RWPE1 (cell line): ENCODE data around the gene SPATS2.

Experiments
- CTCF ChIA-PET: fragments of 350-600 bp; sonication (Branson Sonifier 250); formaldehyde crosslinking; extraction: SDS; loops from one replicate; lab custom pipeline; 2021; lab: Yijun Ruan, JAX
- POLR2A ChIA-PET: fragments of 400-600 bp; formaldehyde crosslinking; extraction: SDS; loops from one replicate; lab custom pipeline; 2020; ENCODE audit warnings: antibody characterized with exemption; ENCODE audit not compliant: low non-redundant PET; lab: Yijun Ruan, JAX
- DNase-seq: peaks from one replicate; pipeline ENCODE4 v3.0.0; 2012; ENCODE audit warnings: low spot score
- H3K27ac ChIP-seq: fragments of 450-650 bp; 2 replicates; pipeline ENCODE4 v1.5.1; 2017
- TF ChIP-seq, protein P1 (sequence below): fragments of 450-650 bp; conservative IDR thresholded peaks from 2 replicates; pipeline ENCODE4 v1.5.1; 2017; ENCODE audit warnings: low read depth, mild to moderate bottlenecking

Gene SPATS2

DNA sequence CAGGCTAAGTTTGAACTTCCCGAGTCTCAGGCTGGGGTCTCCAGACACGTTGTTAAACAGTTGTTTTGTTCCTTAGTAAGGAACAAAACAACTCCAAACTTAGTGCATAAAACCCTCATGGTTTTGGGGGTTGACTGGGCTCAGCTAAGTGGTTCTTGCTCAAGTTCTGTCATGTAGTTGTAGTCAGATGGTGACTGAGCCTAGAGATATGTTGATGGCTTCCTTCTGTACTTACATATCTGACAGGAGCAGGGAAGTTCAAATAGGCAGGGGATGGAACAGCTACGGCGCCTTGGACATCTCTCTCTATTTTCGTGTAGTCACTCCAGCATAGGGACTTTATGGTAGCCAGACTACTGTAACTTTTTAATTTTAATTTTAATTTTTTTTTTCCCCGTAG is 45.7 kb downstream of the SPATS2 start:
- H3K27ac ChIP-seq, result no peak overlapping the region
- peak; percentile 18 for DNase-seq
- POLR2A ChIA-PET, result no interaction called here
- CTCF ChIA-PET, result interaction anchor here (0.6 kb wide), 1 partner anchor 104 kb away, joined by 3 read pairs; no protein-coding TSS in a partner anchor
- TF ChIP-seq, protein P1, sequence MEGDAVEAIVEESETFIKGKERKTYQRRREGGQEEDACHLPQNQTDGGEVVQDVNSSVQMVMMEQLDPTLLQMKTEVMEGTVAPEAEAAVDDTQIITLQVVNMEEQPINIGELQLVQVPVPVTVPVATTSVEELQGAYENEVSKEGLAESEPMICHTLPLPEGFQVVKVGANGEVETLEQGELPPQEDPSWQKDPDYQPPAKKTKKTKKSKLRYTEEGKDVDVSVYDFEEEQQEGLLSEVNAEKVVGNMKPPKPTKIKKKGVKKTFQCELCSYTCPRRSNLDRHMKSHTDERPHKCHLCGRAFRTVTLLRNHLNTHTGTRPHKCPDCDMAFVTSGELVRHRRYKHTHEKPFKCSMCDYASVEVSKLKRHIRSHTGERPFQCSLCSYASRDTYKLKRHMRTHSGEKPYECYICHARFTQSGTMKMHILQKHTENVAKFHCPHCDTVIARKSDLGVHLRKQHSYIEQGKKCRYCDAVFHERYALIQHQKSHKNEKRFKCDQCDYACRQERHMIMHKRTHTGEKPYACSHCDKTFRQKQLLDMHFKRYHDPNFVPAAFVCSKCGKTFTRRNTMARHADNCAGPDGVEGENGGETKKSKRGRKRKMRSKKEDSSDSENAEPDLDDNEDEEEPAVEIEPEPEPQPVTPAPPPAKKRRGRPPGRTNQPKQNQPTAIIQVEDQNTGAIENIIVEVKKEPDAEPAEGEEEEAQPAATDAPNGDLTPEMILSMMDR, result no peak

- ChIA-PET CTCF (no interaction called here), POLR2A (no interaction called here)
- DNase-seq, result no peak
- TF ChIP-seq, protein P1, result no peak
- H3K27ac ChIP-seq, result no peak overlapping the region
These were observed 46.5 kb downstream of the SPATS2 start for GRCh38 chr12:49413796-49414195.

- H3K27ac ChIP-seq, result peak overlapping the region; percentile 59
- POLR2A ChIA-PET, result no interaction called here
- DNase-seq, result no peak
- CTCF ChIA-PET, result no interaction called here
- TF ChIP-seq, protein P1, result no peak
These were observed 47.1 kb downstream of the SPATS2 start for GRCh38 chr12:49414364-49414763.

DNA sequence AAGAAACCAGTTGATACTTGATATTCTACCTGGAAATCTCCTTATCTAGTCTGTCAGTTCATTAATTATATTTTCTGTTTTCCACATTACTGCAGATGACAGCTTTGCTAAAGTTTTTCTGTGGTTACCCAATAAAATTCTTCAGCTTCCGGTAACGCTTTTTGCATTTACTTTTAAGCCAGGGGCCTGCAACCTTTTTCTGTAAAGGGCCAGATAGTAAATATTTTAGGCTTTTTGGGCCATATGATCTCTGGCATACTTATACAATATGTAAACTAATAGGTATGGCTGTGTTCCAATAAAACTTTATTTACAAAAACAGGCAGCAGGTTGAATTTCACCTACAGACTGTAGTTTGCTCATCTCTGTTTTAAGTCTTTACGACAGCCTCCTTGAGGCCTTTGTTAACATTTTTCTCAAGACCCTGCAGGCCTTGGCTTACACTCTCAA is 48.3 kb downstream of the SPATS2 start:
- ChIA-PET CTCF (interaction anchor here (0.6 kb wide), 1 partner anchor 69 kb away, joined by 4 read pairs; no protein-coding TSS in a partner anchor), POLR2A (no interaction called here)
- no peak for DNase-seq
- TF ChIP-seq, protein P1, result no peak
- H3K27ac ChIP-seq, result no peak overlapping the region

DNA sequence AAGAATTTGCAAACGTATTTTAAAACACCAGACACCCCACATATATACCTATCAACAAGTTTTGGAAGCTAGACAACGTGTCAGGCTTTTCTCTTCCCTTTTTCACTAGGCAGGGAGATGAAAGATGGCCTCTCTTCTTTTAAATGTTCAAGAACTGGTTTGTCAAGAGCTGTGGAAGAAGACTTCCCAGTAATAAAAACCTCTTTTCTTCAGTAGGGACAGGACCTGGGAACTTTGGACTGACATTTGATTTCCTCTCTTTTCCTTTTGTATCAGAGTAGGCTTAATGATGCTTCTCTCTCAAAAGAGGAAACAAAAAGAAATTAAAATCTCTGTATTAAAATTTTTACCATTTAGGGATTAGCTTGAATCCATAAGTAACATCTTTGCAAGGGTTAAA is 49.6 kb downstream of the SPATS2 start:
- CTCF ChIA-PET, result no interaction called here
- H3K27ac ChIP-seq, result no peak overlapping the region

GRCh38 chr12:49417558-49417957 is 50.3 kb downstream of the SPATS2 start:
- ChIA-PET CTCF (interaction anchor here (1.0 kb wide), 1 partner anchor 71 kb away, joined by 3 read pairs; the partner anchor contains the start of gene DNAJC22), POLR2A (no interaction called here)
- no peak overlapping the region for H3K27ac ChIP-seq
- no peak for DNase-seq
- TF ChIP-seq, protein P1, result no peak

More for the DNA sequence above, 49.6 kb downstream of the SPATS2 start:
- POLR2A ChIA-PET, result no interaction called here
- TF ChIP-seq, protein P1, result no peak
- DNase-seq, result no peak
